HG03097 (cell line): ENCODE data around the gene DUS3L.
"Not testable (repeated sequence)": the region's sequence is repeated elsewhere in the genome, so short reads cannot be mapped to it uniquely, and the experiment has no call there.

Experiments used
- ATAC-seq: cut with Tn5 transposase; IDR thresholded peaks from one replicate; pipeline ENCODE4 v1.9.1; 2021; ENCODE audit not compliant: unreplicated experiment, low FRiP score

DUS3L gene

DNA sequence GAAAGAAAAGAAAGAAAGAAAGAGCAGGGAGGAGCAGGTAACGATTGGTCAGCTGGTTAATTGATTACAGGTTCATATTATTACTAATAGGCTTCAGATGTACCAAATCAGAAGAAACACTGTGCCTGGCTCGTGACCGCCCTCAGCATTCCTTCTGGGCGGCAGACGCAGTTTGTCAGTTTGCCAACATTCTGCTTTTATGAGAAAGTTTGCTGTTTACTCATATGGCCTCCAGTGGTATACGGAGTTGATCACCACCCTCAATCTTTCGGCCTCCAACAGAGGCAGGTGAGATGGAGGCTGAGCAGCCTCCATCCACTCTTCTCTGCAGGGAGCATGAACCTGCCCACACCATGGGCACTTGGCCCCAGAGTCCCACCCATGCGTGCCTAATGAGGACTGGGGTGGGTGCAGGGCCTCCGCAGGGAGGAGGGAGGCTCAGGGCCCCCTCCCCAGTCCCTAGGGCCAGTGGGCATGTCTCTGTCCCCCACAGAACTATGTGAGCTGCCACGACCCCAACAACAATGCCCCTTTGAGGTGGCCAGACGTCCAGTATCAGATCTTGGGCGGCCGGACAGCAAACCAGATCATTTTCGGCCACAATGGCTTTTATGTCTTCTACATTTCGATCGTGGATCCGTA, 15.2 kb downstream of the DUS3L start:
- ATAC-seq = no peak

DNA sequence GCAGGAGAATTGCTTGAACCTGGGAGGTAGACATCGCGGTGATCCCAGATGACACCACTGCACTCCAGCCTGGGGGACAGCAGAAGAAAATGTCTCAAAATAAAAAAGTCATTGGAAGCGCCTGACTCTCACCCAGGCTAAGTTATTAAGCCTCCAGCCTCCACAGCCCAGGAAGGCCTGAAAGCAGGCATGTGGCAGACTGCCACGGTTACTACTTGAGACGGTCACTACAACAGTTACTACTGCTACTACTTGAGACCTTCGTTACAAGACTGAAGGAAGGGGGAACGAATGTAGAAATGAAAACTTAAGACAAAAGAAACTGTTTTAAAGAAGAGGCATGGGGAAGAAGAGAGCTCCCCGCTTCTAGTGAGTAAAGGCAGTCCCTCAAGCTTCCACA, 16.0 kb downstream of the DUS3L start:
- ATAC-seq = no peak

DNA sequence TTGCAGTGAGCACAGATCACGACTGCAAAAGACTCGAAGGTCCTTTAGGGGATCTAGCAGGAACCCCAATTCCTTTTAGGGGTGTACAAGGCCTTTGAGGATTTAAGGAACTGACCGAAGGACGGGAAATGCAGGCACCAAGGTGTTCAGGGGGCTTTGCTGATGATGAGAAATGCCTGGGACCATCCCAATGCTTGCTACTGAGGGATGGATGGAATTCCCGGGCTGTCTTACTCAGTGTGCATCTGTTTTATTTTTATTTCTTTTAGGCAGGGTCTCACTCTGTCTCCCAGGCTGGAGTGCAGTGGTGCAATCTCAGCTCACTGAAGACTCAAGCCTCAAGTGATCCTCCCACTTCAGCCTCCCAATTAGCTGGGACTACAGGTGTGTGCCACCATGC, 17.7 kb downstream of the DUS3L start:
- no peak for ATAC-seq

DNA sequence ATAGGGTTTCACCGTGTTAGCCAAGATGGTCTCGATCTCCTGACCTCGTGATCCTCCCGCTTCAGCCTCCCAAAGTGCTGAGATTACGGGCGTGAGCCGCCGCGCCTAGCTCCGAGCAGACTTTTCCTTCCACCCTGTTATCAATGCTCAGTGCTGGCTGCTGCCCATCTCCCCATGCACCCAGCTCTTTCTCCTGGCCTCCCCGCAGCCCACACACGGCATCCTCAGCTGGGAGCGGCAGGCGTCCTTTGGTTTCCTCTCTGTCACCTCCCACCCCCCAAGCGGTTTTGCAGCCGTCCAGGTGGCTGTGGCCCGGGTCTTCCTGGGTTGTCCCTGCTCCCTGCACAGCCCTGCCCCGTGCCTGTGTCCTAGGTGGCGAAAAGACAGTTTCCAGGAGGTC, 18.5 kb downstream of the DUS3L start:
- ATAC-seq = no peak

DNA sequence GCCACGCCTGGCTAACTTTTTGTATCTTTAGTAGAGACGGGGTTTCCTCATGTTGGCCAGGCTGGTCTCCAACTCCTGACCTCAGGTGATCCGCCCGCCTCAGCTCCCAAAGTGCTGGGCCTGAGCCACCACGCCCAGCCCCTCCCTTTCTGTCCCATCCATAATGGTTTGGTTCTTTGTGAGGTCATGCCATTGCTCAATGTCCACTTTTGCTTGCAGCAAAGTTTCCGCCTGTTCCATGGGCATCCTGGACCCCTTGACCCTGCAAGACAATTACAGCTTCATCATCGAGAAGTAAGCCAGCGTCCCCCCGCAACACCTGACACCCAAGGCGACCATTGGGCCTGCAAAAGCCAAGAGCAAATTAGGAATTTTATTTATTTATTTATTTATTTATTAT, 23.0 kb downstream of the DUS3L start:
- no peak for ATAC-seq

DNA sequence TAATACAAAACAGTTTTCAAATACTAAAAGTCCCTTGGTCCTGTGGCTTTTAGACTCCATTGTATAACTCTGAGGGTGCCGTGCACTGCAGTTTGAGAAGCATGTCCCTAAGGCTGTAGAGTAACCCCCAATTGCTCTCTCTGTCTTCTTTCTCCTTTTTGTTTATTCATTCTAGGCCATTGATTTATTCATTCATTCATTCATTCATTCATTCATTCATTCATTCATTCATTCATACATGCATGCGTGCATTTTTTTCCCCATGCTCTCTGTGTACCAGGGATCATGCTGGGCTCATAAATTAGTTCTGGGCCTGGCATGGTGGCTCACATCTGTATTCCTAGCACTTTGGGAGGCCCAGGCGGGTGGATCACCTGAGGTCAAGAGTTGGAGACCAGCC, 25.7 kb downstream of the DUS3L start:
- no peak for ATAC-seq

DNA sequence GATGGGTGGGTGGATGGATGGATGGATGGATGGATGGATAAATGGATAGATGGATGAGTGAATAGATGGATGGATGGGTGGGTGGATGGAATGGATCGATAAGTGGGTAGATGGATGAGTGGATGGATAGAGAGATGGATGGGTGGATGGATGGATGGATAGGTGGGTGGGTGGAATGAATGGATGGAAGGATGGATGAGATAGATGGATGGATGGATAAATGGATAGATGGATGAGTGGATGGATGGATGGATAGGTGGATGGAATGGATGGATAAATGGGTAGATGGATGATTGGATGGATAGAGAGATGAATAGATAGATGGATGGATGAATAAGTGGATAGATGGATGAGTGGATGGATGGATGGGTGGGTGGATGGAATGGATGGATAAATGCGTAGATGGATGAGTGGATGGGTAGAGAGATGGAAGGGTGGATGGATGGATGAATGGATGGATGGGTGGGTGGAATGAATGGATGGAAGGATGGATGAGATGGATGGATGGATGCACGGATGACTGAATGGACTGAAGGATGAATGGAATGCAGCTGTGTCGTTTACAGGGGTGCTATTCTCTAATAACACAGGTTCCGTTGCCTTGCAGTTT, 28.2 kb downstream of the DUS3L start:
- no peak for ATAC-seq

DNA sequence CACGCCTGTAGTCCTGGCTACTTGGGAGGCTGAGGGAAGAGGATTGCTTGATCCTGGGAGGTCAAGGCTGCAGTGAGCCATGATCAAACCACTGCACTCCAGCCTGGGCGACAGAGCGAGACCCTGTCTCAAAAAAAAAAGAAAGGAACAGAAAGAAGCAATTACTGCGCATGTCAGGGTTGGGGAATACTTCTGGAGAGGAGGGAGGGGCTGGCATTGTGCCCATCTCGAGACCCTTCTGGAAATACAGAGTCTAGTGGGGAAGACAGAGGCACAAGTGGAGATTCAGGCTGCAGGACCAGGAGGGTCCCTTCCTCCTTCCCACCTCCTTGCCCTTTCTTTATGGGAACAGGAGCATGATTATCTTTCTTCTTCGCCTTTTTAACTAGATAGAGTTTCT, 37.2 kb downstream of the DUS3L start:
- no peak for ATAC-seq

DNA sequence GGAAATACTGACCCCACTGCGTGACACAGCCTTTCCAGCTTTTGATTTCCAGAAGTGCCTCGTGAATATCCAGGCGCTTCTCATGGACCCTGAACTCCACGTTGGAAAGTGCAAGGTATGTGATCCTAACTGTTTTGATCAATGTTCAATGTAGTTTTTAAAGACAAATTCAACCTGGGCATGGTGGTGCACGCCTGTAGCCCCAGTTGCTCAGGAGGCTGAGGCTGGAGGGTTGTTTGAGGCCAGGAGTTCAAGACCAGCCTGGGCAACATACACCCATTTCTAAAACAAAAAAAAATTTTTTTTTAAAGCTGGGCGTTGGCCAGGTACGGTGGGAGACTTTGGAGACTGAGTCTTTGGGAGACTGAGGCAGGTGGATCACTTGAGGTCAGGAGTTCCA, 39.3 kb downstream of the DUS3L start:
- ATAC-seq = no peak

DNA sequence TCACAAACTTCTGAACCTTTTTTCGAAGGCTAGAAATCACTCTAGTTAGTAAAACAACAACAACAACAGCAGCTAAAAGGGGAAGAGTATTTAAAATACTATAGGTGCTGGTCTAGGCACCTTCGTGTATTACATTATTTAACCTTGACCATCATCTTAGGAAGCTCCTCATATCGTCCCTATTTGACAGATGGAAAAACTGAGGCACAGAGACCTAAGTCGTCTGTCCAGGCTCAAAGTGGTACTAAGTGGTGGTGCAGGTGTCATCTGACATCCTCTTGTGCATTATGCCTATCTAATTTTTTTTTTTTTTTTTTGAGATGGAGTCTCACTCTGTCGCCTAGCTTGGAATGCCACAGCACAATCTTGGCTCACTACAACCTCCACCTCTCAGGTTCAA, 41.5 kb downstream of the DUS3L start:
- ATAC-seq = no peak

DNA sequence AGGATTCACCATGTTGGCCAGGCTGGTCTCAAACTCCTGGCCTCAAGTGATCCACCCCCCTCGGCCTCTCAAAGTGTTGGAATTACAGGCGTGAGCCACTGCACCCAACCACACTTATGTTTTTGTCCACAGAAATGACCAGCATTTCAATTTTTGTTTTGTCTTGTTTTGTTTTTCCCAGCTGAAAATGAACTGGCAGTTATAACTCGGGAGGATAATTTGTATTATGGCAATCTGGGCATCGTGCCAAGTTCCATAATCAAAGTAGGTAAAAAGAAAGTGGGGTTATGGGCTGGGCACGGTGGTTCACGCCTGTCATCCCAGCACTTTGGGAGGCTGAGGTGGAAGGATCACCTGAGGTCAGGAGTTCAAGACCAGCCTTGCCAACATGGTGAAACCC, 42.0 kb downstream of the DUS3L start:
- not testable (repeated sequence) for ATAC-seq

DNA sequence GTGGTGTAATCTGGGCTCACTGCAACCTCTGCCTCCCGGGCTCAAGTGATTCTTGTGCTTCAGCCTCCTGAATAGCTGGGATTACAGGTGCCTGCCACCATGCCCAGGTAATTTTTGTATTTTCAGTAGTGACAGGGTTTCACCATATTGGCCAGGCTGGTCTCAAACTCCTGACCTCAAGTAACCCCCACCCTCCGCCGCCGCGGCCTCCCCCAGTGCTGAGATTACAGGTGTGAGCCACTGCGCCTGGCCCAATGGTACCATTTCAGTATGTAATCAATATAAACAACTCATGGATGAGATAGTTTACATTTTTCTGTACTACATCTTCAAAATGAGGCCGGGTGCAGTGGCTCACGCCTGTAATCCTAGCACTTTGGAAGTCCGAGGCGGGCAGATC, 46.0 kb downstream of the DUS3L start:
- not testable (repeated sequence) for ATAC-seq

DNA sequence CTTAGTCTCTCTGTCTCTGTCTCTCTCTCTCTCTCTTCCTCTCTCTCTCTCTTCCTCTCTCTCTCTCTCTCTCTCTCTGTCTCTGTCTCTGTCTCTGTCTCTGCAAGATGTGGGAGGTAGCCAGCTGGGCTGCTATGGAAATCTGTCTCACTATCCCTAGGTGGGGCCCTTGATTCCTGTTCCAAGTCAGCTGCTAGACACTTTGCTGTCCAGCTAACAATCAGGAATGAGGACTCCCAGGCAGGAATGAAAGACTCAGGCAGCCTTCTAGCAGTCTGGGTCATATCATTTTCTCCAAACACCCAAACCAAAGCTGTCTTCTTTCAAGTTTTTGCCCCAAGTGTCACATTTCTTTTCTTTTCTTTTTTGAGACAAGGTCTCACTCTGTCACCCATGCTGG, 47.3 kb downstream of the DUS3L start:
- ATAC-seq = no peak

DNA sequence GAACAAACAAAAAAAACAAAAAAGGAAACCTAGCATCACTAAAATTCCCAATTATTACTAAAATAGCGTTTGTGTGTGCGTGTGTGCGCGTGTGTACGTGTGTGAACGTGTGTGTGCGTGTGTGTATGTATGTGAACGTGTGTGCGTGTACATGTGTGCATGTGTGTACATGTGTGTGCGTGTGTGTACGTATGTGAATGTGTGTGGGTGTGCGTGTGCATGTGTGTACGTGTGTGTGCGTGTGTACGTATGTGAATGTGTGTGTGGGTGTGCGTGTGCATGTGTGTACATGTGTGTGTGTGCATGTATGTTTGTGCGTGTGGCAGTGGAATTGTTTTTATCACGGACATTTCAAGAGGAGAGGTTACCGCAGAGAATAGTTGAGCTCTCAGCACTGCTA, 48.9 kb downstream of the DUS3L start:
- no peak for ATAC-seq

DNA sequence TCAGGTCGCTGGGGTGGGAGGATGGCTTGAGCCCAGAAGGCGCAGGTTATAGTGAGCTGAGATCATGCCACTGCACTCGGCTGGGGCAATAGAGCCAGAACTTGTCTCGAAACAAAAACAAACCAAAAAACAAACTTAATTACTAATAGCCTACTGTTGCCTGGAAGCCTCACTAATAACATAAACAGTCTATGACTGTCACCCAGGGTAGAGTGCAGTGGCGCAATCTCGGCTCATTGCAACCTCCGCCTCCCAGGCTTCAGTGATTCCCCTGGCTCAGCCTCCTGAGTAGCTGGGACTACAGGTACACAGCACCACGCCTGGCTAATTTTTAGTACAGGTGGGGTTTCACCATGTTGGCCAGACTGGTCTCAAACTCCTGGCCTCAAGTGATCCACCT, 52.5 kb downstream of the DUS3L start:
- ATAC-seq = no peak
